ENCODE measurements around the gene GMDS. TPM values are rescaled to one million over a fixed set of nuclear protein-coding genes. Genes with fewer than 3 reads are reported as not detected.

Gene GMDS
- total RNA-seq, 1 experiment from 2014 or later, result 11.0 TPM

DNA sequence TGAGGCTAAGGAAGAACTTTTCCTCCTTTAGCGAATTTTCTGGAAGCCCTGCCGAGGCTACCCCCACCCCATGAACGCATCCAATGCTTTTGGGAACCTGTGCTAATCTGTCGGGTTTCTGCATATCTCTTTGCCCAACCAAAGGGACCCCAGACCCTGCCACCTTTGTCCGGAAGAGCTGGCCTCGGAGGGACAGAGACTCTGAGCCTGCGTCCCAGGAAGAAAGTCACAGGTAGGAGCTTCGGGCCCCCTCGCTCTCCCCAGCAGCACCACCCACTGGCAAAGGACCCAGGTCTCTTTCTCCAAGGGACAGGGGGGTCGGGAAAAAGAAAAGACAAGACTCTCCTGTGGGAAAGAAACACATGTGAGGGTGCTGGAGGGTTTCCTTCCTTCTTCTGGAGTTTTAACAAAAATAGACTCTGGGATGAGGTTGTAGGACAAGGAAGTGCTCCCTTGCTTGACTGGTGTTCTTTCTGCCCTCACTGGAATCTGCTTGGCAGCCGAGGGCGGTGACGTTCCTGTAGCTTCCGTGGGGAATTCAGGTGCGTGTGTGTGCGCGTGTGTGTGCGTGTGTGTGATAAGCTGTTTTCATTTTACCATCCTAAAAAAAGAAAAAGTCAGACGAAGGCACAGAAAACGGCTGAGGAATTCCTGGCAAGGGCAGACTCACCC is 652.0 kb downstream of the GMDS start:
- DNase-seq (ENCODE audit: low read depth), result no peak

DNA sequence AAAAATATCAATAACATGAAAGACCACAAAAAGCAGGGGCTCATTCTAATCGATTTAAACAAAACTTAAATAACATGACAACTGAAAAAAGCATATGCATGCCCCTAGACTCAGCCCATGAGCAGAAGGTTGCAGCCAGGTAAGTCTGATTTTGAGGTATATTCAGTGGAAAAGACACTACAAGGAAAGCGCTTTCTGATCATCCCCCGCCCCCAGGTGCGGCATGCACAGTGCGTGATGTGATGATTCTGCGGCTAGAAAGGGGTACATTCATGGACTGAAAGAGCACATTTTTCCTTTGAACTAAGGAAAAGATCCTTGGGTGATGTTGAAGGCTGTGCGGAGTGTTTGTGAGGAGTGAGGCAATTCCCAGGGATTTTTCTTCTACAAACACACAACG is 652.6 kb downstream of the GMDS start:
- no peak for DNase-seq (ENCODE audit: low read depth)

DNA sequence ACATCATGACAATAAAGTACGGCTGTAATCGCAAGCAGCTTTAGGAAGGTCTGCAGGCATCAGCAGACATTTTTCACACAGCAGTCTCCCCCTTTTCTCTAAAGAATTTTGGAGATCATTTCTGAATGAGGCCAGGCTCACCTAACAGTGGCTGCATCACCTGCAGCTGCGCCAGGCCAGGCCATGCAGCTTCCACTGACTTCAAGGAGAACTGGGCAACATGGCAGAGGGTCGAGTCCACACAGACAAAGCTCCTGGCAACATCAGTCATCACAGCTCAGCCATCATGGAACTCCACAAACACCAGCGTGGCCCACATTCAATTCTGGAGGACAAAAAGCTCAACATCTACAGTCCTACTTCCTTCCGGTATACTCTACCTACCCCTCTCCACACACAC is 653.5 kb downstream of the GMDS start:
- no peak for DNase-seq (ENCODE audit: low read depth)

DNA sequence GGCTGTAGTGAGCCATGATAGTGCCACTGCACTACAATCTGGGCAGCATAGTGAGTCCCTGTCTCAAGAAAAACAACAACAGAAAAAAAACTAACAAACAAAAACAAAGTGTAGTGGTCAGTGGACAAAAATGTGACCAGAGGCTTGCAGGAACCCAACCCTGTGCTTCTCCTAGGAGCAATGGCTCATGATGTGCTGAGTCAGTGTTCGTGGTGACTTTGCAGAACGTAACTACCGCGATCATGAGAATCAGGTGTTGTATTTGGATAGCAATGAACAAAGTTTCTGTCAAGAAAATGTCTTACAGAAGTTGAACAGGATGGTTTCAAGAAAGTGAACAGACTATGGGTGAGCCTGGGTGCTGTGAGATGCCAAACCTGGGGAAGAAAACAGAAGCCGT is 654.2 kb downstream of the GMDS start:
- no peak for DNase-seq (ENCODE audit: low read depth)

DNA sequence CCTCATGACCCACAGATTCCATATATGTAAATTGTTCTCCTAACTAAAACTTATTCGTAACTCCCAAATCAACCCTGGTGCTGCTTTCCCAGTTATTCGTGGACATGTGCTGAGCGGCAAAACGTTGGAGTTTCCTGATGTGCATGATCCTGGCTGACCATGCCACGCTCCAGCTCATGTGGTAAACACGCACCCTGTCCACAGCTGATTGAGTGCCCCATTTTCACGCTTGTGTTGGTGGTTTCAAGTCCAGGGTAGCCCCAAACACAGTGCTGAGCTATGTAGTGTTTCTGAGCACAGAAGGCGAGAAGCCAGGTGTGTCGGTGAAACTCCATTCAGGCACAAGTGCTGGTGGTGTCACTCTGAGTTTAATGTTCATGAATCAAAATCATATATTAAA is 654.8 kb downstream of the GMDS start:
- DNase-seq (ENCODE audit: low read depth), result no peak

DNA sequence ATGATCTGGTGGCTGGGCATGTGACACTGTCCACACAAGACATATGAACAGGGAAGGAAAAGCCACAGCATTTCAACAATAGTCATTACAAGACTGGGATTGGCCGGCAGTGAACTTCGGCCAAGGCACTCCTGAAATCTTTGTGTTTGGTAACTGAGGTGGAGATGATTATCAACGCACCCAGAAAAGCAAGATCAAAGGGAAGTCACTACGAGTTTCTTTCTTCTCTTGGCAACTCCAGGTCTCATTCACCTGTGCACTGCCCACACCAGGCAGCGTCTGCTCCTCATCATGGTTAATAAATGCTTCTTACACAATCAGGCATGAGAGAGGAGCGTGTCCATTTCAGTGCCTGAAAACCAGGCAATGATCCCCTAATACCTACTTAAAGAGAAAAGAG is 656.2 kb downstream of the GMDS start:
- DNase-seq (ENCODE audit: low read depth), result no peak

DNA sequence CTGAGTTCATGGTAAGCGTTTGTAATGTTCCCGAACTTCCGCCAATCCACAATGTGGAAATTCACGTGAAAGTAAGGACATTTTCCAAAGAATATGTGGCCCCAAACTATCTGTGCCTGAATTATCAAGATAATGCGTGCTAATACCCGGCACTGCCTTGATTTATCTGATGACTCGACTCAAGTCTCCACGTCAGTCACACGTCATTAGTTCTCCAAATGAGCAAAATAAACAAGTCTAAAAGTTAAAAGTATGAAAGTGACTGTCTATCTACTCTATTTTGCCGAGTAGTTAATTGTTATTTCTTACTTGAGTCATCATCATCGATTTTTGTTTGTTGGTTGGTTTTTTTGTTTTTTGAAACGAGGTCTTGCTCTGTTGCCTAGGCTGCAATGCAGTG is 657.4 kb downstream of the GMDS start:
- no peak for DNase-seq (ENCODE audit: low read depth)

DNA sequence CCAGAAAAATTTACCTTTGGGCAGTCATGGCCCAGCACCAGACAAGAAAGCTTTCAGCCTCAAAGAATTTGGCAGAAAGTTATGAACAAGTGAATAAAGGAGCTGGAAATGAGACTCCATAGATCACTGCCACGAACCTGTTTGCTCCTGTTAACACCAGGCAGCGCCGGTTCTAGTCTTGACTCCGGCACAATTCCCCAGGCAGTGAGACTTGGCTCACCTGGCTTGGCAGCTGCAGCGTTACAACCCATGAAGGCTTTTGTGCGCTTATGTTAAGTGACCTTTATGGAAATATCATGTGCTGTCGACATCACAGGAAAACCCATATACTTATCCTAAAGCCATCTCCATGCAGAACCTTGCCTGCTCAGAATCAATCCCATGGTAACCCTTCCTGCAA is 657.9 kb downstream of the GMDS start:
- no peak for DNase-seq (ENCODE audit: low read depth)

DNA sequence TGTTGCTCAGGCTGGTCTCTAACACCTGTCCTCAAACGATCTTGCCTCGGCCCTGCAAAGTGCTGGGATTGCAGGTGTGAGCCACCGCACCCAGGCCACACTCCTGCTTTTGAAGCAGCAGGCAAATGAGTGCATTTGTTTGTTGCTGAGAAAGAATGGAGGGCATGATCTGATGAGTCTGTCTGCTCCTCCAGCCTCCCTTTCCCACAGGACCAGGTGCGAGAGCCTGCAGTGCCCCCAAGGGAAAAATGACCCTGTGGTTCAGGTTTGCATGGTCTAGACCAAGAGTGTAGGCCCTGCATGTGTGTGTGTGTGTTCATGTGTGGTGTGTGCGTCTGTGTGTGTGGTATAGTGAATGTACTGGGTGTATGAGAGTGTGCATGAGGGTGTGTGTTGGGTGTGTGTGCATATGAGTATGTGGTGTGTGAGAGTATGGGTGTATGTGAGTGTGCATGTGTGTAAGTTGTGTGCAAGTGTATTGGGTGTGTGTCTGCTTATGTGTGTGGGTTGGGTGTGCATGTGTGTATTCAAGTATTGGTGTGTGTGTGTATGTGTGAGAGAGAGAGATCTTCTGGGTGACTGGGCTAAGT is 658.4 kb downstream of the GMDS start:
- no peak for DNase-seq (ENCODE audit: low read depth)

DNA sequence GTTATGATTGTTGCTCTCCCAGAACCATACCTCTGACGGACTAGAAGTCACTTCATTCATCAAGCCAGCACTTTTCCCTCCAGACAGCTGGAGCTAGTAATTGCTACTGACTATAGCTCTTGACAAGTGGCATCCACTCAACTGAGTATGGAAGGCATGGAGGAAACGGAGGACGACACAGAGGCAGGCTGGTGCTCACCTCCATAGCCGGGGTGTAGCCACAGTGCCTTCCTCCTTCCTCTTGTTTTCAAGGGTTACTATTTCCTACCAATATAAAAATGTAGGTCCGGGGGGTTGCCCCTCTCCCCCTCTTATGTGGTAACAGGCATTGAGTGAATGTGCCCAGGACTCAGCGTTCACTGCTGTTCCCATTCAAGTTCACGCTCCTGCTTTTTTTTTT is 659.1 kb downstream of the GMDS start:
- DNase-seq (ENCODE audit: low read depth), result no peak

DNA sequence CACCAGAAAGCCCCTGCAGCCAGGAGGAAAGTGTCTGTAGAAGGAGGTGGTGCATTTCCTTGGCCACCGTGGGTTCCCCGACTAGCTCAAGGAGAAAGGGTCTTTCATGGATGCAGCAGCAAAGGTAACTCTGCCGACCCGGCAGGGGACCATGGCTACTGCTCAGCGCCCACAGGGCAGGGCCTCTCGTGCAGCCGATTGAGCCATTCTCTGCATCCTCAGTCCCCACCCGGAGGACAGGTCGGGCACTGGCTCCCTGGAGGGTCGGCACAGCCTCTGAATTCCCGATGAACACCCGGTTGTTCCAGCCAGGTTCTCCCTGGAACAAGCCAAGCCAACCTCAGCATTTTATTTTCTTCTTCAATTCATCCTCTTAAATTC is 659.7 kb downstream of the GMDS start:
- no peak for DNase-seq (ENCODE audit: low read depth)

DNA sequence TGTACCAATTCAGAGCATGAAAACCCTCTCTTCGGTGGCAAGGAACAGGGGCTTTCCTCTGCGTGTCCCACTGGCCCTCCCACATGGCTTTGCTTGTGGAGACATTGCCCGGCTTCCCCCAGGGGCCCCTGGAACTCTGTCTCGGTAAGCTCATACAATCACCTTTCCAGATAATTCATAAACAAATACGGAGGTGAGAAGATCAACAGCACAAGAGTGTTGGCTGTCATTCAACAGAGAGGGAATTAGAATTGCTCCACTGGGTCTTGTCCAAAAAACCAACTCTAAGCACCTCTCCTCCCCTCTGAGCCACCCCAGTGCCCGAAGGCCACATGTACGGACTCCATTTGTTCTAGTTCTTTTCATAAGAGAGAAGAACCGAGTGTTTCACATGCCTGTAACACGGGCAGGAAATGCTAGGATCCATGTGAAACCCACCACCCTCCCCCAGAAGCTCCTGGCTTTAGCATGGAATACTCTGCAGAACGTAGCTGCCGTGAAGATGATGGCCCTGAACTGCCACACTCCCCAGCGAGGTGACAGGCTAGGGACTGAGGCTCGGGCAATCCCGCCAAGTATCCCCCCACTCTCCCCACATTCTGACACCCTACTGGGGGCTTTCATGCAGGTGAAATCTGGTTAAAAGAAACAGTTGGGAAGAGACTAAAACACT is 660.3 kb downstream of the GMDS start:
- DNase-seq (ENCODE audit: low read depth), result no peak

DNA sequence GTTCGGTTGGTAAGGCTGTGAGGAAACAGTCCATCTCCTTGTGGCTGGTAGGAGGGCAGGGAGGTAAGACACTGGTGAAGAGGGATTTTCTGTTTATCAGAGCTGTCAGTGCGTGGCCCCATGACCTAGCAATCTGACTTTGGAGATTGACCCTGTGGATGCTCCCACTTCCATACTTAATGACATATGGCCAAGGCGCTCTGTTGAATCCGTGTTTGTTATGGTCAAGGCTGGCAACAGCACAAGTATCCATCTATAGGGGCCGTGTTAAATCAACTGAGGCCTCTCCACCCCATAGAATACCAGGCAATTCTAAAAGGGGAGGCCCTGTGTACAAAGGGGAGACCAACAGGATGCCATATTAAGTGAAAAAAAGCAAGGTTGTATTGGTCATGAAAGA is 661.3 kb downstream of the GMDS start:
- no peak for DNase-seq (ENCODE audit: low read depth)

DNA sequence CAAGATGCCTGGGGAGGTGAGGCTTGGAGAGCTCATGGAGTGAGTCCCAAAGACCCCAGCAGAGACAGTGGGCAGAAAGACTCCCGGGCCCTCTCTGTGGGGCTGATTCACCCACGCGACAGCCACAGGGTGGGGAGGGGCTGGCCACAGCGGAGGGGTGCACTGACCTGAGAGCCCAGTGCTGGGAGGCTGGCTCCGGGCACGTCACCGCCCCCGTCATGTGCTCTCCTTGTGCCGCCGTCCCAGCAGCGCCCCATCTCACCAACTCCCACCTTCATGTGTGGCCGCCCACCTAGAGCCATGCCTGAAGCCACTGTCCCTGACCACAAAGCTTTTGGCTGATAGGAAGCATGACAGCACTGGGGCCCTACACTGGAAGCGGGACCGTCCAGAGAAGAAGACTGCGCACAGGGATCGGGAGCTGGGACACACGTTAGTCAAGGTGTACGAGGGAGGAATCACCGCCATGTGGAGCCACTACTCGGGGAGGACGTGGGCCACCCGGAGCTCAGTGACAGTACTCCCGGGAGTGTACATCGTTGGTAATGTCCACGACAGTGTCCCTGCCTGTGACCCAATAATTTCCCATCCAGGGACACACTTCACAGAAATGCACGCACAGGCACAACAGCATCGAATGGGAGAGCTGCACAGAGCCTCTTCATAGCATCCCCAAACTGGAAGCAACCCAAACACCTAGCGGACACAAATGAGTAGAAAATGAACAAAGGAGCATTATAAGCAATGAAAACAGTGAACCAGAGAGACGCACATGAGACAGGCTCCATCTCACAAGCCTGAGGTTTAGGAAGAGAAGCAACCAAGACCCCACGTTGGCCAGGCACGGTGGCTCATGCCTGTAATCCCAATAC is 664.0 kb downstream of the GMDS start:
- DNase-seq (ENCODE audit: low read depth), result no peak

DNA sequence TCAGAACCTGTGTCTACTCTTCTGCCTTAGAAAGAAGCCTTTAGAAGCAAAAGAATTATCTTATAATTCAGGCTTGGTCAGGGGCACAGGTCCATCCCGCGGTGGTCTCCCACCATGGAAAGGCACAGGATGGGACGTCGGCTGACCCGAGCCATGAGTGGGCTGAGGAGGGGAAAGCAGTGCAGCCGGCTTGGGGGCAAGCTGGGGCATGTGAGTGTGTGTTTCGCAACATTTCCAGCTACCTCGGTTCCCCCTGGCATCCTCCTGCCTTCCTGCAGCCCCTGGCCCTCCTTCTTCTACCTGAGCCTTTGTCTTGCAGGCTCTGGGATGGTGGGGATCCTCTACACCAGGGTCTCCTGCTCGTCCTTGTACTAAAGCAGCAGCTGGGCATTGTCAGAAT is 664.8 kb downstream of the GMDS start:
- DNase-seq (ENCODE audit: low read depth), result no peak

DNA sequence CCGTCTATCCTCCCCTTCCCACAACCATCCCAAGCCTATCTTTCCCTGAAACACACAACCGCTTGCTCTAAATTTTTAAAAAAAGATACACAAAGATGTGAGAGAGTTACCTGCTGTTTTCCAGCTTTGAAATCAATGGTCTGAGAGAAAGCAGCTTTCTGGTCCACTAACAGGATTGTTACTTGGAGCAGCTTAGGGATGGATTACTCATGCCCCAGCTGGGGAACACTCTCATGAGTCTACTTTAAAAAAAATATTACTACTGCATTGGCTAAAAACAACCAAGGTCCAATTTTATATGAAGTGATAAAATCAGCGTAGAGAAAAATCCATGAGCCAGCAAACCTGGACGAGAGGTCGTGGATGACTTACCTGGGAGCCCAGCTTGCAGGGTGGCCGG is 665.3 kb downstream of the GMDS start:
- DNase-seq (ENCODE audit: low read depth), result no peak

DNA sequence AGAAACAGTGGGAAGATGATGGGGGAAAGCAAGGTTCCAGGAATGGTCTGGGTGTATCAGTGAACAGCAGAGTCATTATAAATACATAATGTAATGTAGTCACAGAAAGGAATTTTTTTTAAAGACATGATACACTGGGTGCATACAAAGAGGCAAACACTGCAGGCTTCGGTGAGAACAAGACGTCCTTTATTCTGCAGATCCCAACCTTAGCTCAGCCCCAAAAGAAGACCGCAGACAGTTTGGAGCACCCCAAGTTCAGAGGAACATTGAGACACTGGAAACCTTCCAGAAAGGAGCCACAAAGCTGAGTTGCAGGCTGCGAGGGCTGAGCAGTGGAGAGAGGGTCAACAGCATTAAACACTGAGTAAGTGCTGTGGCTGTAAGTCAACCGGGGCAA is 666.3 kb downstream of the GMDS start:
- no peak for DNase-seq (ENCODE audit: low read depth)

DNA sequence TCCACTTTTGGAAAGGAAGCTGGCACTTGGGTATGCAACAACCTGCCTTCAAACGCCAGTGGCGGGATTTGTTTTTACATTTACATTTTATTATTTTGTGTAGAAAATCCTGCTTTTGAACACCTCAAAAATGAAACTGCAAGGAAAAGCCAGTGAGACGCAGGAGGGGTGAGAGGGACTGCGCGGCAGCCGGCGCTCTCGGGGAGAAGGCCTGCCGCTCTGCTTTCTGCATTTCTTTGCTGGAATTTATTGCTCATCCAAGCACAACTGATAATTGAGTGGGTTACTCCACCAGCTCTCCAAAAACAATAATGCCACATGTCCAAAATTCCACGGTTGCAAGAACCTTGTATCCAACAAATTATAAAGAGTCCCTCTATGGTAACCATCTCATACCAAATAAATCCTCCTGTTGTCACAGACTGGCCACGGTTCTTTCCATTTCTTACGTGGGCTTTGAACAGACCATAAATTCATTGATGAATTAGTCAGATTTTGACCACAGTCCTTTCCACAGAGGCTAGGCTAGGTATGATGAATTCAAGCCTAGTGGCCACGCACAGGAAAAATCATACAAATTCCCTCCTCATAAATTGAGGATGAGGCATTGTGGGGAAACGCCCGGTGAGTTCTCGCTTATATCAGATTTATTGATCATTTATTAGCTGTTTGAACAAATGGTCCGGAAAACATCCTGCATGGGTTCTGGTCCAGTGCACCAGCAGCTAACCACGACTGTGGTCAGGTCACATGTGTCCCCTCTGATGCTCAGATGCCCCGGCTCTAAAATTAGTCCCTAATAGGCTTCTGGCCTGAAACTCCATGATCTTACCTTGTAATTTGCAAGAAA is 667.3 kb downstream of the GMDS start:
- DNase-seq (ENCODE audit: low read depth), result no peak

DNA sequence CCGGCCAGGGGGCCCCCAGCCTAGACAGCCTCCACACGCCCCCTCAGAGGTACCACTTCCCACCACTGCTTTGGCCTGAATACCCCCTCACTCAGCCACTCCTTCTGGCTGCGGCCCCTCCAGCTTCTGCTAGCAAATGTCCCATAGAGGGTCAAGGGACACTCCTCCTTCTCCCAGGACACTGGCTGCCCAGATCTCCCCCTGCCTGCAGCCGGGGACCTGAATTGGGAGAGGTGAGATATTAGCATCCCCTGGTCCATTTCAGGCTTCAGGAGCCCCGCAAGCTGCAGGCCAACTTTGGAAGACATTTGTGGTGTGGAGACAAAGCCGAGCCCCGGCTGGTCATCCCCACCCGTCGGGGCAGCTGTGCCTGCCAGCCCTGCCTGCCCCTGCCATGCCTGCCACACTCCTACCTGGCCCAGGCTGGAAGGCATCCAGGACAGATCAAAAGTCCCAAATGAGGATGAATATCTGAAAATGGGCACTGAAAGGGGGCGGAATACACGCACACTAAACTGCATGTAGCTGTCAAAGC is 668.2 kb downstream of the GMDS start:
- DNase-seq (ENCODE audit: low read depth), result no peak

DNA sequence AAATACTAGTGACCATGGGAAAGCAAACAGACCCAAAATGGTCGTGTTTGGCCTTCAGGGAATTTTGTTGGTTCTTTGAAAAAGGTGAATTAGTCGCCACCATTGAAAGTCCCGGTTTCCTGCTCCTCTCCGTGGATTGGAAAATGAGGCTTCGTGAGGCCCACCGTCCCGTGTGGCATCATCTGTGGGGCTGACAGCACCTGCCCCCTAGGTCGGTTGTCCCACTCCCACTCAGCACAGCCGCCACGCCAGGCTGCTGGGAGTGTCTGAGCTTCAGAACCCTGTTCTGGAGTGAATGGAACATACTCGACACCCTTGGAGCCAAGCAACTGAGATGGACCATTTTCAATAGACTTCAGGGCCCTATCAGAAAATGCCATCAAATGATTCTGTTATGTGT is 668.7 kb downstream of the GMDS start:
- DNase-seq (ENCODE audit: low read depth), result no peak

DNA sequence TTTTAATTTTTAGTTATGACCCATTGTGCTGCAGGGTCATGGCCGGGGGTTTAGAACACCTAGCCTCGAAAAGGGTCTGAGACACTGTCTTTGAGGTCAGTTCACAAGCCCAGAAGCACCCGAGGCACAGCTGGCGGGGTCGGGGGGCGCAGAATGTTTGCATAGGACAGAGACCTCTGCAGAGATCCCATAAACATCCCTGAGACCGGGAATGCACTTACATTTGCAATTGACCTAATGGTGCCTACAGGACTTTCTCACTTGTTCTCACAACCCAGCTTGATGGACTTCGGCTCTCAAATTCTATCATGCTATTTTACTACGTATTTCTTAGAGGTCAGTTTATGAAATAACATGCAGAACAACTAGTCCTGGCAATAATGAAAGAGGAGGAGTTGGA is 669.2 kb downstream of the GMDS start:
- no peak for DNase-seq (ENCODE audit: low read depth)
